ENCODE data around the gene PANK1. TPM values are rescaled to one million over a fixed set of nuclear protein-coding genes. Genes with fewer than 3 reads are reported as not detected.

PANK1 gene
- total and polyA plus RNA-seq, 9 of the 15 experiments (the other 6 are each of a cell fraction or from before 2014, with no cell fraction given) = 1.7 to 10.7 (median 6.5) TPM

GRCh38 chr10:89668386-89669071 lies 23.5 kb upstream of the PANK1 start (continued):
- TF ChIP-seq SMAD2 (IDR thresholded peaks at IDR 0.05; ENCODE audit: low read depth, low read length) (no peak), ZNF407 (IDR thresholded peaks at IDR 0.05; ENCODE audit: low read depth) (no peak), SRSF7 (optimal IDR thresholded peaks at IDR 0.05; ENCODE audit: low read depth, low read length) (no peak), CREB1 (IDR thresholded peaks at IDR 0.05) (no peak), CREB1 (CRISPR knock-in tag; IDR thresholded peaks at IDR 0.05) (no peak), FOS (IDR thresholded peaks at IDR 0.05; ENCODE audit: extremely low read depth, insufficient read length) (no peak)
